B cell (primary cell): ENCODE measurements around the gene COPS4. TPM values are rescaled to one million over a fixed set of nuclear protein-coding genes. Genes with fewer than 3 reads are reported as not detected.
A peak's percentile ranks its signal among the peaks of the same experiment; 100 is the strongest.

Experiments
- ATAC-seq: fragments of 200-7000 bp; cut with Tn5 transposase; one replicate; pipeline ENCODE4 v1.10.0; 2021; ENCODE audit warnings: low read depth, mild to moderate bottlenecking, moderate number of reproducible peaks, moderate library complexity
- CTCF ChIA-PET: fragments of 350-600 bp; sonication (Branson Sonifier 250); formaldehyde crosslinking; loops from one replicate; lab custom pipeline; 2021; ENCODE audit warnings: antibody characterized with exemption, inconsistent platforms; lab: Charles Lee
- POLR2A ChIA-PET: fragments of 350-600 bp; sonication (Branson Sonifier 250); formaldehyde crosslinking; loops from one replicate; lab custom pipeline; 2021; ENCODE audit warnings: antibody characterized with exemption; lab: Charles Lee
- DNase-seq: peaks from one replicate; pipeline ENCODE4 v3.0.0; 2013
- H2AFZ ChIP-seq: 2 replicates; pipeline ENCODE4 v1.6.1; 2012; ENCODE audit warnings: mild to moderate bottlenecking, low read depth, low read length; ENCODE audit not compliant: insufficient read depth, poor library complexity, severe bottlenecking
- H3K27ac ChIP-seq, 2 donors: 1 replicate in 1 of 2; 2 replicates in 1 of 2; pipeline ENCODE4 v1.5.1; 2012 to 2013; ENCODE audit warnings: low read length in 2 of 2, mild to moderate bottlenecking in 2 of 2, moderate library complexity in 1 of 2
- H3K27me3 ChIP-seq, 4 experiments: fragments of 200-600 bp in 1 of 4; sonication (generic) in 1 of 4; replicated peaks in 1 of 4; 1 replicate in 2 of 4; 2 replicates in 2 of 4; pipeline versions ENCODE4 v1.6.1 to v1.7.0; 2013 to 2016; ENCODE audit warnings: low read length in 3 of 4, mild to moderate bottlenecking in 2 of 4, mixed read lengths in 1 of 4, moderate library complexity in 1 of 4; ENCODE audit not compliant: insufficient read depth in 4 of 4, control insufficient read depth in 3 of 4; ENCODE audit errors: control extremely low read depth in 1 of 4
- H3K36me3 ChIP-seq, 2 experiments: replicated peaks in 1 of 2; 1 replicate in 1 of 2; 2 replicates in 1 of 2; pipeline versions ENCODE4 v1.6.1 to v1.7.1; 2013; ENCODE audit warnings: low read length in 1 of 2; ENCODE audit not compliant: insufficient read depth in 2 of 2, control insufficient read depth in 1 of 2; ENCODE audit errors: control extremely low read depth in 1 of 2, extremely low read depth in 1 of 2
- H3K4me1 ChIP-seq, 2 donors: fragments of 200-600 bp in 1 of 2; sonication (generic) in 1 of 2; 1 replicate in 1 of 2; 2 replicates in 1 of 2; pipeline versions ENCODE4 v1.5.1 to v1.6.1; 2013 to 2017; ENCODE audit warnings: low read length in 2 of 2; ENCODE audit not compliant: control insufficient read depth in 2 of 2, insufficient read depth in 2 of 2
- H3K4me2 ChIP-seq: replicated peaks from 2 replicates; pipeline ENCODE3; 2012; ENCODE audit warnings: mild to moderate bottlenecking, low read depth, low read length; ENCODE audit not compliant: poor library complexity, severe bottlenecking
- H3K4me3 ChIP-seq, 5 experiments: fragments of 200-600 bp in 1 of 5; sonication (generic) in 1 of 5; 1 replicate in 3 of 5; 2 replicates in 2 of 5; pipeline versions ENCODE4 v1.5.1 to v1.7.0; 2011 to 2016; ENCODE audit warnings: low read length in 4 of 5, mild to moderate bottlenecking in 4 of 5, low read depth in 2 of 5, control low read depth in 1 of 5, moderate library complexity in 1 of 5; ENCODE audit not compliant: insufficient read depth in 1 of 5; ENCODE audit errors: control extremely low read depth in 1 of 5, extremely low read depth in 1 of 5
- H3K79me2 ChIP-seq: fragments of 200-600 bp; sonication (generic); one replicate; pipeline ENCODE4 v1.6.0; 2016; ENCODE audit warnings: low read length; ENCODE audit not compliant: control insufficient read depth, insufficient read depth
- H3K9ac ChIP-seq: fragments of 200-600 bp; sonication (generic); 2 replicates; pipeline ENCODE4 v1.6.1; 2017; ENCODE audit warnings: mild to moderate bottlenecking, low read length, moderate library complexity
- H3K9me3 ChIP-seq, 3 donors: one replicate each; pipeline versions ENCODE4 v1.6.1 to v1.7.1; 2013; ENCODE audit warnings: low read length in 2 of 3; ENCODE audit not compliant: control insufficient read depth in 2 of 3, insufficient read depth in 1 of 3; ENCODE audit errors: control extremely low read depth in 1 of 3
- H4K20me1 ChIP-seq: 2 replicates; pipeline ENCODE4 v1.6.0; 2012; ENCODE audit warnings: mild to moderate bottlenecking, low read length; ENCODE audit not compliant: insufficient read depth, control insufficient read depth, poor library complexity, severe bottlenecking
- H3K27ac Mint-ChIP-seq: one replicate; pipeline ENCODE4 v1.8.0; 2021; ENCODE audit warnings: mixed read lengths
- H3K27me3 Mint-ChIP-seq: one replicate; pipeline ENCODE4 v1.8.0; 2021; ENCODE audit warnings: mixed read lengths
- H3K4me1 Mint-ChIP-seq: one replicate; pipeline ENCODE4 v1.8.0; 2021; ENCODE audit warnings: mixed read lengths
- H3K4me3 Mint-ChIP-seq: one replicate; pipeline ENCODE4 v1.8.0; 2021; ENCODE audit warnings: mixed read lengths
- H3K9me3 Mint-ChIP-seq: one replicate; pipeline ENCODE4 v1.8.0; 2022; ENCODE audit warnings: mixed read lengths; ENCODE audit not compliant: insufficient read depth
- CTCF ChIP-seq: fragments of 200-600 bp; IDR thresholded peaks from one replicate; pipeline ENCODE4 v1.8.0; 2022; ENCODE audit warnings: antibody characterized with exemption, mild to moderate bottlenecking
- EZH2 ChIP-seq: IDR thresholded peaks from 2 replicates; pipeline ENCODE4 v1.6.1; 2012; ENCODE audit warnings: borderline replicate concordance, low read depth, mild to moderate bottlenecking, moderate library complexity, low read length; ENCODE audit not compliant: insufficient read depth, poor library complexity, severe bottlenecking
- WGBS: methylation state at CpG from one replicate; pipeline ENCODE4 v1.1.5; 2013; ENCODE audit warnings: missing lambda C conversion rate; ENCODE audit not compliant: insufficient coverage; 5-methylcytosine and 5-hydroxymethylcytosine counted together
- intact Hi-C: fragments of 100-400 bp; cut with micrococcal nuclease; formaldehyde crosslinking; loops from one replicate; pipeline ENCODE4 v1.10.0; 2022
- polyA plus RNA-seq: library from polyadenylated mRNA; depleted of rRNA; stranded (reverse); fragments of >200 nt; gene quantifications from 2 replicates; pipeline ENCODE4 v1.2.3, GENCODE V29; 2012
- total RNA-seq, 2 donors: library from RNA; stranded (reverse); fragments of 120-200 nt in 1 of 2; gene quantifications; 1 replicate in 1 of 2; 2 replicates in 1 of 2; pipeline versions ENCODE4 v1.2.3 to v1.2.4, GENCODE V29; 2013 to 2022

Gene COPS4
- total and polyA plus RNA-seq, 2 donors (not counting 1 experiment from before 2014, with no cell fraction given): 12.0 to 24.5 TPM

- WGBS: 82% methylated on average over 9 of the region's 26 CpGs
- Histone ChIP-seq H3K4me1 (peaks cover 44 to 48% of the 10 kb centered on the region in 2 donors), H3K4me3 (peak overlapping the region in 4 of 5 experiments; percentile 64 to 100 (median 74)), H3K79me2 (peaks cover 97% of the 10 kb centered on the region), H3K27me3 (no peaks in the 10 kb centered on the region), H3K9ac (peak overlapping the region; percentile 84), H2AFZ (peak overlapping the region; percentile 68), H4K20me1 (peaks cover 45% of the 10 kb centered on the region), H3K36me3 (peaks cover 2 to 62% of the 10 kb centered on the region in 2 experiments), H3K9me3 (peaks cover 0 to under 1% (median 0%) of the 10 kb centered on the region in 3 donors), H3K27ac (peak overlapping the region; percentile 91), H3K4me2 (peak overlapping the region; percentile 79)
- Mint-ChIP-seq H3K27me3 (no peaks in the 10 kb centered on the region), H3K27ac (peak overlapping the region; percentile 99), H3K4me1 (peaks cover 66% of the 10 kb centered on the region), H3K4me3 (peak overlapping the region; percentile 97), H3K9me3 (no peaks in the 10 kb centered on the region)
- DNase-seq (peak; percentile 25), ATAC-seq (no peak)
- TF ChIP-seq CTCF (no peak), EZH2 (no peak)
- ChIA-PET CTCF (interaction anchor here (0.9 to 5.5 kb wide), 12 partner anchors 8 to 174 kb away, joined by 3 to 67 read pairs (median 10); partner anchors contain the start of gene COQ2), POLR2A (interaction anchor here (0.6 kb wide), 2 partner anchors 31 to 102 kb away, joined by 3 to 8 read pairs; no protein-coding TSS in a partner anchor)
- intact Hi-C loops: loop anchor here (2.0 kb wide), 1 partner anchor 677 kb away; the partner anchor contains the start of genes ENOPH1 and HNRNPDL
These were observed 73.3 kb downstream of the COPS4 start for GRCh38 chr4:83108101-83108861.
